Activated CD4-positive, alpha-beta T cell treated with anti-CD3 and anti-CD28 coated beads, Interleukin-2, amount 10 ng/mL, durations not matched to agents 7 days and 5 days (primary cell): Measurements from ENCODE around the gene LCE5A. TPM values are rescaled to one million over a fixed set of nuclear protein-coding genes. Genes with fewer than 3 reads are reported as not detected.
"Not testable (repeated sequence)": the region's sequence is repeated elsewhere in the genome, so short reads cannot be mapped to it uniquely, and the experiment has no call there.

Experiments used
- CTCF ChIA-PET: fragments of 350-600 bp; sonication (Branson Sonifier 250); formaldehyde crosslinking; loops from one replicate; lab custom pipeline; 2021; ENCODE audit warnings: antibody characterized with exemption; lab: Charles Lee
- POLR2A ChIA-PET: fragments of 350-600 bp; sonication (Branson Sonifier 250); formaldehyde crosslinking; loops from one replicate; lab custom pipeline; 2021; ENCODE audit warnings: antibody characterized with exemption; lab: Charles Lee
- DNase-seq: peaks from one replicate; pipeline ENCODE4 v3.0.0-alpha.2; 2020
- H3K27ac Mint-ChIP-seq: one replicate; pipeline ENCODE4 v1.8.0; 2021; ENCODE audit warnings: mild to moderate bottlenecking, moderate library complexity, mixed read lengths
- H3K27me3 Mint-ChIP-seq: one replicate; pipeline ENCODE4 v1.8.0; 2021; ENCODE audit warnings: mixed read lengths
- H3K36me3 Mint-ChIP-seq: one replicate; pipeline ENCODE4 v1.8.0; 2021; ENCODE audit warnings: low read depth, mixed read lengths
- H3K4me1 Mint-ChIP-seq: one replicate; pipeline ENCODE4 v1.8.0; 2021; ENCODE audit warnings: mixed read lengths
- H3K4me3 Mint-ChIP-seq: one replicate; pipeline ENCODE4 v1.8.0; 2021; ENCODE audit warnings: mild to moderate bottlenecking, moderate library complexity, mixed read lengths
- H3K9me3 Mint-ChIP-seq: one replicate; pipeline ENCODE4 v1.8.0; 2021; ENCODE audit warnings: mixed read lengths
- total RNA-seq, 2 experiments: library from RNA; stranded (reverse); gene quantifications; one replicate each; pipeline ENCODE4 v1.2.3, GENCODE V29; 2021

The LCE5A gene
- total RNA-seq, 2 experiments from 2014 or later = not detected

DNA sequence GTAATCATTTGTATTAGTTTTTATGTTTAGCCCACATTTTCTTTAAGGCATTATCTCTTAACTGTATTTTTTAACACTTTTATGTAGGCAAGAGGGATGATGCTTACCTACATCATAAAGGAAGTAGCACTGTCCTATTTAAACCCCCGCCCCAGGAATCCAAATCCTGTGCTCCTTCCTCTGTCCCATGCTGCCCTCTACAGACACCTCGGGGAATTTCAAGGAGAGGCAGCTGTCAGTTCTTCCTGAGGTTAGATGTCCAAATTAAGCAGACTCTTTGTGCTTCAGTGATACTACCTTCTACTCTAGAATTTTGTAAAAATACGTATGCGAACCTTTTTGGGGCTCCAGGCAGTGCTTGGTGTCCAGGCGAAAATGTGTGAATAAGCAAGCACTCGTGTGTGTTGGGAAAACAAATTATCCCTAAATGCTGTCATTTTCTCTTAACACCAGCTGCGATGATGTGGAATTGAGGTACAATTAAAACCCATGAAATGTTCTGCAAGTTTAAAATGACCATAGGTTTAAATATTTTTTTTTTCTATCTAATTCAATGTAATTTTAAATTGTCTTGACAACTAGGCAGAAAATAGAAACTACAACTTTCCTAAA is 22.8 kb downstream of the LCE5A start:
- no peak overlapping the region for H3K4me3 Mint-ChIP-seq
- DNase-seq = peak; percentile 40
- no peaks in the 10 kb centered on the region for H3K4me1 Mint-ChIP-seq
- H3K36me3 Mint-ChIP-seq = no peaks in the 10 kb centered on the region
- no peaks in the 10 kb centered on the region for H3K9me3 Mint-ChIP-seq
- H3K27me3 Mint-ChIP-seq = peaks cover 22% of the 10 kb centered on the region
- H3K27ac Mint-ChIP-seq = no peak overlapping the region
- CTCF ChIA-PET = no interaction called here
- POLR2A ChIA-PET = no interaction called here

DNA sequence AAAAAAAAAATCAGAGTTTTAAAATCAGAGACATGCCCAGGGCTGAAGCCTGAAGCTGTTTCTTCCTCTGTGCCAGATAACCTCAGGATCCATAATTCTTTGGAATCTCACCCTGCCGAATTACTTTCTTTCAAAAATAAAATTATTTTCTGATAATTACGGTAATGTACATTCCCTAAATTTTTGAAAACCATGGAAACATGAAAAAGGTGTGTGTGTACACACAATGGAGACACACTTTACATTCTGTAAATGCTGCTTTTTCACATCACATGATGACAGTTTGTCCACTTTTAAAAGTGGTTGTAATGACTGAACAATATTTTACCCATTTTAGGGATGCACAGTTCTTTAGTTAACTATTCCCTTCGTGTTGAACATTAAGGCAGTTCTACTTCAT is 25.2 kb downstream of the LCE5A start:
- no peak for DNase-seq
- Mint-ChIP-seq H3K27me3 (peaks cover 6% of the 10 kb centered on the region), H3K27ac (no peak overlapping the region), H3K36me3 (no peaks in the 10 kb centered on the region), H3K4me1 (no peaks in the 10 kb centered on the region), H3K4me3 (no peak overlapping the region), H3K9me3 (no peaks in the 10 kb centered on the region)
- ChIA-PET POLR2A (no interaction called here), CTCF (interaction anchor here (0.6 kb wide), 1 partner anchor 972 kb away, joined by 3 read pairs; no protein-coding TSS in a partner anchor)

DNA sequence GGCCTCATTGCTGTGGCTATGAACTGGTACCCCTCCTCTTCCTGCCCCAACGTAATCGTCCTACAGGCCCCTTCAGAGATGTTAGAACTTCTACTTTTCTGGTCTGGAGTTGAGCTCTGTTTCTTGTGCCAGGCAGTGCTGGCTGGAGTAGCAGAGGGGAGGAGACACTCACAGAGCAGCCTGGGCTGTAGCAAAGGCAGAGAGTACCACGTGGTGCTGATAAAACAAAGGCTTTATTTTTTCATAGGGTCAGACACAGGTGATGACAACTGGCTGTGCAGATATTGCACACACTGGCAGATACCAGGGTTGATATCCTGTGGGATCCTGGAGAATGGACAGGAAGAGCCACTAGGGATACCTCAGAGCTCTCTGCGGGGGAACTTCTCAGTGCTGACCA is 26.9 kb downstream of the LCE5A start:
- POLR2A ChIA-PET = no interaction called here
- H3K4me1 Mint-ChIP-seq = no peaks in the 10 kb centered on the region
- H3K36me3 Mint-ChIP-seq = no peaks in the 10 kb centered on the region
- DNase-seq = no peak
- CTCF ChIA-PET = no interaction called here
- H3K27me3 Mint-ChIP-seq = no peaks in the 10 kb centered on the region
- H3K27ac Mint-ChIP-seq = no peak overlapping the region
- H3K9me3 Mint-ChIP-seq = no peaks in the 10 kb centered on the region
- no peak overlapping the region for H3K4me3 Mint-ChIP-seq

DNA sequence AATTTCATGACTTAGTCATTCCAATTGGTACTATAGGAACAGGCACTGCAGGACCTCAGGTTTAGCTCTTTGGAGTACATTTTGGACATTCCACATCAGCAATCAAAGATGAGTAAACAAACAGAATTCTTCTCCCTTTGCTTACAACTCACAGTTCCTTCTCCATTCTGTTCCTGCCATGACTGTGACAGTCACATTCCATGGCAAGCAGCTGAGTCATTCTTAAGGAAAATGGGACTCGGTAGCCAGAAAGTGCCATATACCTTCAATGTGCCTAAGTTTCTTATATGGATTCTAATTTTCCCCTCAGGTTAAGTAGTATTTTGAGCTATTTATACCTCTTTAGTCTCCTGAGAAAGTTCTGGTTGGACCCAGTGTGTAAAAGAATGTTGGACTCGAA is 29.3 kb downstream of the LCE5A start:
- H3K4me1 Mint-ChIP-seq = no peaks in the 10 kb centered on the region
- CTCF ChIA-PET = no interaction called here

DNA sequence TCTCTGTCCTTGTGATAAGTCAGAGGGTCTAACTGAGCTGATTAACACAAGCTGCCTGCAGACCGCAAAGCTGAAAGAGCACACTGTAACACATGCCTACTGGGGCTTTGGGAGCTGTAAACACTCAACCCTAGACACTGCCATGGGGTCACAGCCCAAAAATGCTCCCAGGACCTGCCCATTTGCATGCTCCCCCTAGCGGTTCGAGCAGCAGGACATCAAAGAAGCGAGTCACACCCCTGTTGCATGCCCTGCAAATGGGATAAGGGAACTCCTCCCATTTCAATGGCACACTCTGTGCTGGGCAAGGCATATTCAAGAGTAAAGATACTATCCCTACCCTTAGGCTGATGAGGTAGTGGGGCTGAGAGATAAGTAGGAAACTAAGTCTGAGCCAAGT is 33.2 kb downstream of the LCE5A start:
- H3K4me3 Mint-ChIP-seq = no peak overlapping the region

More for the DNA sequence above, 29.3 kb downstream of the LCE5A start:
- DNase-seq = no peak
- H3K4me3 Mint-ChIP-seq = no peak overlapping the region
- no peaks in the 10 kb centered on the region for H3K27me3 Mint-ChIP-seq
- no peak overlapping the region for H3K27ac Mint-ChIP-seq
- POLR2A ChIA-PET = no interaction called here
- no peaks in the 10 kb centered on the region for H3K36me3 Mint-ChIP-seq
- H3K9me3 Mint-ChIP-seq = no peaks in the 10 kb centered on the region

DNA sequence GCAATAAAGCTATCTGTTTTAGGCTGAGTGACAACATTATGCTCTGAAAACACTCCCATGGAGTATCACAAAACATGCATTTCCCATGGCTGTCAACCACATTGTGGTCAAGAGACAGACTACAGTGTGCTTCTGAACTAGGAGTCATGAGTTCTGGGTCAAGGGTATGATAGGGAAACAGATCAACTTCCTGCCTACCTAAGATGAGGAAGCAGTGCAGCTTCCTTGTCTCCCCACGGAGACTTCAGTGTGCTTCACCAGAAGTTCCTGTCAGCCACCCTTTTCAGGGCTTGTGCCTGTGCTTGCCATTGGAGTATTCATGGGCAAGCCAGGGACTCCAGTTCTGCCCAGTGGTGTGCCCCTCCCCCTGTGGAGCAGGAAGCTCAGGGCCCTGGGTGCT is 36.1 kb downstream of the LCE5A start:
- no peak for DNase-seq
- no peak overlapping the region for H3K27ac Mint-ChIP-seq
- POLR2A ChIA-PET = no interaction called here
- no peaks in the 10 kb centered on the region for H3K36me3 Mint-ChIP-seq
- CTCF ChIA-PET = no interaction called here
- no peaks in the 10 kb centered on the region for H3K9me3 Mint-ChIP-seq
- H3K27me3 Mint-ChIP-seq = peaks cover 6% of the 10 kb centered on the region
- H3K4me3 Mint-ChIP-seq = no peak overlapping the region
- H3K4me1 Mint-ChIP-seq = no peaks in the 10 kb centered on the region

More for the DNA sequence above, 33.2 kb downstream of the LCE5A start:
- no peaks in the 10 kb centered on the region for H3K36me3 Mint-ChIP-seq
- H3K27me3 Mint-ChIP-seq = no peaks in the 10 kb centered on the region
- no peaks in the 10 kb centered on the region for H3K9me3 Mint-ChIP-seq
- ChIA-PET POLR2A (no interaction called here), CTCF (no interaction called here)
- no peak overlapping the region for H3K27ac Mint-ChIP-seq
- no peak for DNase-seq
- H3K4me1 Mint-ChIP-seq = no peaks in the 10 kb centered on the region

- H3K27ac Mint-ChIP-seq, H3K9me3 Mint-ChIP-seq, H3K36me3 Mint-ChIP-seq, POLR2A ChIA-PET, H3K4me3 Mint-ChIP-seq, H3K4me1 Mint-ChIP-seq, CTCF ChIA-PET, DNase-seq, H3K27me3 Mint-ChIP-seq: not testable (repeated sequence)
These were observed 37.8 kb downstream of the LCE5A start for GRCh38 chr1:152548358-152548757.

Other genes with a start within 250 kb of the LCE5A start
- not detected for gene FLG, start 185.6 kb upstream of the LCE5A start, total RNA-seq
- not detected for gene FLG2, start 150.8 kb upstream of the LCE5A start, total RNA-seq
- gene CRNN, start 96.5 kb upstream of the LCE5A start, total RNA-seq = not detected
- not detected for gene CRCT1, start 3.7 kb downstream of the LCE5A start, total RNA-seq
- gene LCE3E, start 56.0 kb downstream of the LCE5A start, total RNA-seq = not detected
- not detected for gene LCE3D, start 69.7 kb downstream of the LCE5A start, total RNA-seq
- gene LCE3C, start 89.4 kb downstream of the LCE5A start, total RNA-seq = not detected
- not detected for gene LCE3B, start 103.0 kb downstream of the LCE5A start, total RNA-seq
- not detected for gene LCE3A, start 112.3 kb downstream of the LCE5A start, total RNA-seq
- not detected for gene LCE2D, start 152.6 kb downstream of the LCE5A start, total RNA-seq
- gene LCE2C, start 164.5 kb downstream of the LCE5A start, total RNA-seq = not detected
- not detected for gene LCE2B, start 175.3 kb downstream of the LCE5A start, total RNA-seq
- gene LCE2A, start 187.5 kb downstream of the LCE5A start, total RNA-seq = not detected
- not detected for gene LCE4A, start 197.4 kb downstream of the LCE5A start, total RNA-seq
- gene KPRP, start 247.2 kb downstream of the LCE5A start, total RNA-seq = not detected